Stimulated activated CD8-positive, alpha-beta memory T cell treated with anti-CD3 and anti-CD28 coated beads, Interleukin-4, amount 100 ng/mL, for 1 hour (primary cell): ENCODE results near the gene FAM219B.
"Not testable (repeated sequence)": the region's sequence is repeated elsewhere in the genome, so short reads cannot be mapped to it uniquely, and the experiment has no call there.

Experiments
- DNase-seq, 2 donors: peaks; one replicate each; pipeline ENCODE4 v3.0.0-alpha.2; 2020; ENCODE audit warnings: low read depth in 2 of 2, low spot score in 1 of 2

Gene FAM219B, protein sequence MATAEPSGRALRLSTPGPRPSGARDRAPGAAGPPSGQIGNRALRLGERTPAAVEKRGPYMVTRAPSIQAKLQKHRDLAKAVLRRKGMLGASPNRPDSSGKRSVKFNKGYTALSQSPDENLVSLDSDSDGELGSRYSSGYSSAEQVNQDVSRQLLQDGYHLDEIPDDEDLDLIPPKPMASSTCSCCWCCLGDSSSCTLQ

DNA sequence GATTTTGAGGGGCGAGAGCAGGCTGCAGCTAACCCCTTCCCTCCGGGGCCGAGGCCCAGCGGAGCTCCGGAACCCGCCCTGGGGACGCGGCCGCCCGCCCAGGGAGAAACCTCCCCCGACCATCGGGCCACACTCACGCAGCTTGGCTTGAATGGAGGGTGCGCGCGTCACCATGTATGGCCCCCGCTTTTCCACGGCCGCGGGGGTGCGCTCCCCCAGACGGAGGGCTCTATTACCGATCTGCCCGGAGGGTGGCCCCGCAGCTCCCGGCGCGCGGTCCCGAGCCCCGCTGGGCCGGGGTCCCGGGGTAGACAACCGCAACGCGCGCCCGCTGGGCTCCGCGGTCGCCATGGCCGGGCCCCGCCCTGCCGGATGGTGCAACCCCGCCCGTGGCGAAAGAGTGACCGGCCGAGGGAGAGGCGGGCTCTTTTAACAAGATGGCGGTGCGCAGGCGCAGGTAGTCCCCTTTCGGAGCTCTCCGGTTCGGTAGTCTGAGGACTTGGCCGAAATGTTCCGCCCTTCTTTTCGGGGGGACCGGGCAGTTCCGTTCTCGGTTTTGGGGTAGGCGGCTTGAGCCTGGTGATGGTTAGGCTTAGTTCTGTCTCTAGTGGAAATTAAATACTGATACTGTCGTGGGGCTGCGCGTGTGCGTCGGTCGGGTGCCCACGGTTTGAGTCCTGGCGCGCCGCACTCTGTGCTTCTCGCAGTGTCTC lies at the start of gene FAM219B:
TSS of gene FAM219B (minus strand) at position 402 of the 713 bp plus-strand sequence. CDS start at position 351, 51 bp downstream.
- peak; percentile 61 to 64 for DNase-seq

DNA sequence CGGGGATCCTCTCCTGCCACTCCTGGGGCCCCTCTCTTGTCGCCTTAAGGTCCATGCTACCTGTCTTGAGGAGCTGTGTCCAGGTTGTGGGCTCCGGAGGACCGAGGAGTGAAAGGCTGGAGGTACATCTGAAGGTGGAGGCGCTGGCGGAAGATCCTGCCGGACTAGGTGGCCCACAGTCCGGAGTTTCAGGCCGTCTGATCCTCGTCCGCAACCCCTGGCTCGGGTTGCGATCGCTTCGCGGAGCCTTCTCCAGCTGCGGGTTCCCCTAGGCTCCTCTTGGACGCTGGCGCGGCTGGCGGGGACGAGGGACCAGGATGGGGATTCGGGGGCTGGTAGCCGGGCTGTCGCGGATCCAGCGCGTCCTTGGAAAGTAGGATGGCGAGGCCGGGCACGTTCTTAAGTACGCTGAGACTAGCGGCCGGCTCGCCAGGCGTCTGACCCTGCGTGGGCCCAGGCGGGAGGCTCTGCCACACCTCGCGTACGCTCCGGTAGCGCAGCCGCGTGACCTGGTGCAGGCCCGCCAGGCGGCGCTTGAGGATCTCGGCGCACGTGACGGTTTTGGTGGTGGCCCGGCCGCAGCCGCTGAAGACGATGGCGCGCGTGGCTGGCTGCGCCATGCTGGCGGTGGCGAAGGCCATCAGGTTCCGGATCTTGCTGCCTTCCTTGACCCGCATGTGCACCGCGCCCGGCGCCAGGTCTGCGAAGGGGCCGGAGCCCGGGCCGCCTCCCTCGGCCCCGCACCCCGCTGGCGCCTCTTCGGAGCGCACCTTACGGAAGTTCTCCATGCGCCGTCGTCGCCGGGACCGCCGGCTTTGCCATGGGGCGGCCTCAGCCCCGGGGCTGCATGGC lies 49.4 kb upstream of the FAM219B start:
- peak in 1 of 2 donors; percentile 39 for DNase-seq

DNA sequence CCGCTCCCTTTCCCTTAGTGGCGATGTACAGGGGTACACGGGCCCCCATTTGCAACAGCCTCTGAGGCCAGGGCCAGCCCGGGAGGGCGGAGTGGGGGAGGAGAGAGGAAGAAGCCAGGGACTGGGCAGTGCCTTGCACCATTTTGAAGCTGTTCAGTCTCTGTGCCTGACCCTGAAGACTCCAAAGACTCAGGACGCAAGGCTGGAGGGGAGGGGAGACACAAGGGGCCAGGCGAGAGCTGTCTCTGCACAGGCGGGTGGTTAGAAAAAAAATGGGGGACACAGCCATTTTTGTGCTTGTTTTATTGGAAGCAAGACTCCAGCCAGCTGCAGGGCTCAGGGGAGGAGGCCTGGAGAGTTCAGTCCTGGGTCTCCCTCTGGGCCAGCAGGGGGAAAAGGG lies 48.4 kb upstream of the FAM219B start:
- DNase-seq: no peak

DNA sequence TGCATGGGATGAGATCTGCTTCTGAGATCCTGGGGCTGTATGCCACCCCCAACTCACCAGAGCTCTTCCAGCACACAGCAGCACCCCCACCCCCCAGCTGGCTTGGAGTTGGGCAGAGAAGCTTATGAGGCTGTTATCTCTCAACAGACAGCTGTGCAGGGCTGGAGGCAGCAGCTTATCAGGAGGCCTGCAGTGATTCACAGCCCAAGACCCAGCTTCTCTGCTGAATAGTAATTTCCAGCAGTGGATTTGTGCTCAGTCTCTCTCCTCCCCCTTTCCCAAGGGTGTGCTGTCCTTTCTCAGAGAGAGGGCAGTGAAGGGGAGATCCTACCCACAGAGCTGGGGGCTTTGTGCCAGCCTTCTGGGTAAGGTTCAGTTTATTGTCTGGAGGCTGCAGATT lies 47.9 kb upstream of the FAM219B start:
- DNase-seq: no peak

DNA sequence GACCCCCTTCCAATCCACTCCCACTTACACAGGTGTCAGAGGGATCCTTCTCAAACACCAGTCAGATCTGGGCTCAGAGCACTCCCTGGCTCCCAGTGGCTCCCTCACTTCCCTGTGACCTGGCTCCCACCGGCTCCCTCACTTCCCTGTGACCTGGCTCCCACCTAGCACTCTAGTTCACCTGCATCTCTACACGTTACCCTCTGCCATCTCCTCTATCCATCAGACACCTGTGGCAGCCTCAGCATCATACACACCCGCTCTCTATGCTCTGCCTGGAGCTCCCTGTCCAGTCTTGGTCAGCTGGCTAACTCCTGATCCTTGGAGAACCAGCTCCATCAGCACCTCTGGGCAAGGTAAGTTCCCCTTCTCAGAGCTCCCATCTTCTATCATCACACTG lies 44.4 kb upstream of the FAM219B start:
- no peak for DNase-seq

DNA sequence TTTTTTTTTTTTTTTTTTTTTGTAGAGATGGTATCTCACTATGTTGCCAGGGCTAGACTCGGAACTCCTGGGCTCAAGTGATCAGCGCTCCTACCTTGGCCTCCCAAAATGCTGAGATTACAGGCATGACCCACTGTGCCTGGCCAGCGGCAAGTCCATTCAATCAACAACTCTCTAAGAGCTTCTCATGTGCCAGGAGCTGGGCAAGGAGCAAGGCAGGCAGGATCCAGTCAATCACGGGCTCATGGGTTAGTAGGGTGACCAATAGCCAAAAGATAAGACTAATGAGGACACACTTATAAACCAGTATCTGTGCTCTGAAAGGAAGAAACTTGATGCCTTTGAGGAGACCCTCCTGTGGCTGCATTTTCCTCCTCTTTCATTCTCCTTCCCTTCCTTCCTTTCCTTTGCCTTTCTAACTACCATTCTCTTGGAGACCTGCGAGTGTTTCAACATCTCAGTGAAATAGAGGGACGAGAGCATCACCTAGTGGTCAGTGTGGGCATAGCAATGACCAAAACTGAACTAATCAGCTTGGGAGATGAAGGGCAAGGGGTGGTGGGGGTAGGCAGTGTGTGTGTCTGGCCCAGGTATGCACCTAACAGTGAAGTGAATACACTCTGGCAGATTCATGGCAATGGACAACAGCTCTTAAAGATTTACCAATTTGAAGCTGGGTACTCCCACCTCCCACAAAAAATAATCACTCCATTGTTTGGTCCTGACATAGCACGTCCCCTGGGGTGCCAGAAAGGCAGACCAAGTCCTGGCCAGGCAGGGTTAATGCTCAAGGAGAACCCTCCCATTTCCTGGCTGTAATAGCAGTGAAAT lies 43.6 kb upstream of the FAM219B start:
- peak; percentile 63 to 67 for DNase-seq

DNA sequence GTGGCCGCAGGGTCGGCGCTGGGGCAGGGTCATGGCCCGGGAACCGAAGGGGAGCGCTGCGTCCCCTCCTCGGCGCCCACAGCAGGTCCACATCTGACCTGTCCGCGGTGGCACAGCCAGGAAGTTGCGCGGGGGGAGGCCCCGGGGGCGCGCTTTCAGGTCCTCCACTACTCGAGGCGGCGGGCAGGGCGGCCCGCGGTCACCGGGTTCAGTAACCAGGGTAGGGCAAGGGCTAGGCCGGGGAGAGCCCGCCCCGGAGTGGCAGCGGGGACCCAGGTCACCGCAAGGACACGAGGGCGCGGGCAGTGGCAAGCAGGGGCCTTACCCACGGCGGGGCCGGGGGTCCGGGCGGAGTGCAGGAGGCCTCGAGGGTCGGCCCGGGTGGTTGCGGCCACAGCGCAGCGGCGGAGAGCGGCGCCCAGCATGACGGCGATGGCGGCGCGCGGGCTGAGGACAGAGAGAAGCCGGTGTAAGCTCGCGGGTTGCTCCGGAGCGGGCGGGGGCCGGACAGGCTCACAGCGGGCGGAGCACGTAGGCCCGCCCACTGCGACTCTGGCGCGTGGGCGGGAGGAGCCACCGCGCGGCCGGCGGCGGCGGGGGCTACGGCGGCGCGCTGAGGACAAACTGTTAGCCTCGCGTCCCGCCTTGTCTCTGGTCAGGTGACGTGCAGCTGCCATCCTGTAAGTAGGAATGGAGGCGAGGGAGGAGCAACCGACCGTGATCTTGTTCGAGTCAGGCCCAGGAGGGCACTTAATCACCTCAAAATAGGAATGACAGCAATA lies 31.1 kb upstream of the FAM219B start, which contains the start of gene COX5A:
TSS of gene COX5A (minus strand) at position 484 of the 782 bp plus-strand sequence. CDS start at position 425, 59 bp downstream.
- DNase-seq: peak; percentile 73 to 79

DNA sequence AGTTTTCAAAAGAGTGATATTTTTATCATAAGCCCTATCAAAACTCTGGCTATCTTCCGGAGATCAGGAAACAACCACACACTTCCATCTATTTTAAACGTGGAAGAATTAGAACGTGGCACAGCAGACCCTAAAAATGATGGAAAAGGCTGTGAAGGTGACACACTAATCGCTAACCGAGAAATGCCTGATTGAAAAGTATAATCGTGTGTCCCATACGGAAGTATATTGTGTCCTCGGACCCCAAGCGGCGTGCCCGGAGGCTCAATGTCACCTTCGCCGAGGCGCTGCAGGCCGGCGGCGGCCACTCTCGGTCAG lies 30.6 kb upstream of the FAM219B start:
- DNase-seq: no peak

DNA sequence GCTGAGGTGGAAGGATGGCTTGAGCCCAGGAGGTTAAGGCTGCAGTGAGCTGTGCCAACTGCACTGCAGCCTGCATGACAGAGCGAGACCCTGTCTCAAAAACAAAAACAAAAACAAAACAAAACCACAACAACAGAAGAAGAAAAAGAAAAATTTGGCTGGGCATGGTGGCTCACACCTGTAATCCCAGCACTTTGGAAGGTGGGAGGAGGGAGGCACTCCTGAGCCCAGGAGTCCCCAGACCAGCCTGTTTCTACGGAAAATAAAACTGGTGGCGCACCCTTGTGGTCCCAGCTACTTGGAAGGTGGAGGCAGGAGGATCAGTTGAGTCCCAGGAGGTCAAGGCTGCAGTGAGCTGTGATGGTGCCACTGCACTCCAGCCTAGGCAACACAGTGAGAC lies 28.5 kb upstream of the FAM219B start:
- not testable (repeated sequence) for DNase-seq

DNA sequence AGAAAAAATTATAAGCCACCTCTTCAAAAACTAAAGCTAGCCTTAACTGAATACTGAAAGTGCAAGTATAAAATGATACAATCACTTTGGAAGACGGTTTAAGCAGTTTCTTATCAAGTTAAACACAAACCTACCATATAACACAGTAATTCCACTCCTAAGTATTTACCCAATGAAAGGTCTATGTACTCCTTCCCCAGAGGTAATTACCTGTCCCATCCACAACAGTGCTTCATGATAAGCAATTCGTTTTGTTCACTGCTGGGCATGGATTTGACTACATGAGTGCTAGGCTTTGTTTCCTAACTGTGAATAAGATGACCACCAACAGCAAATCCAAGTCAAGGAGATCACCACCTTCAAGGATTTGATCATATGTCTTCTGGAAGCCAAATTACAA lies 26.9 kb upstream of the FAM219B start:
- no peak for DNase-seq

DNA sequence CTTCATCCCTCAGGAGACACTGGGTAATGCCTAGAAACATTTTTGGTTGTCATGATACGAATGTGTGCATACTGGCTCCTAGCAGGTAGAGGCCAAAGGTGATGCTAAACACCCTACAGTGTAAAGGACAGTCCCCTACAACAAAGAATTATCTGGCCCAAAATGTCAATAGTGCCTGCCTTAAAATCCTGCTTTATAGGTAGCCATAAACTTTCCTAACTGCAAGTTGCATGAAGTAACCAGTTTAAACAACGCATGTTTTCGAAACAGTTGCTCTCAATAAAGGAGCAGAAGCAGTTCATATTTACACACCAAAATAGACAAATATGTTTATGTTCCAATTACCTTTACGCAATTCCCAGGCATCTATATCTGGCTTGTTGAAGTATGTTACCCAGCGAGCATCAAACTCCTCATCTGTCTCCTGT lies 22.1 kb upstream of the FAM219B start:
- no peak for DNase-seq

DNA sequence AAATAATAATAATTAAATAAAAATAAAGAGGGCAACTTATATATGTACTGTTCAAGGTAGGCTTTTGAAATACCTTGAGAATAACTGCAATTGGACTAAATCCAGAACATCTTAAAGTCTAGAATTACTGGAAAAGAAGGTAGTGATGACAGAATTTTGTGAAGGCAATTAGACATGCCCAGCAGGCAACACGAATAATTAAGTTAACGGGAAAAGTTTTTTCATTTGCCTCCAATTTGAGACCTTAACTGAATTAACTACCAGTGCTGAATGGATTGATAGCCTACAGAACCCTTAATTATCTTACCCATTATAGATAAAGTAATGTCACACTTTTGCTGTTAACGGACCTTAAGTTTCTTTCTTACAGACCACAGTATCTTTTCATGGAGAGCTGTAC lies 17.9 kb upstream of the FAM219B start:
- DNase-seq: no peak

DNA sequence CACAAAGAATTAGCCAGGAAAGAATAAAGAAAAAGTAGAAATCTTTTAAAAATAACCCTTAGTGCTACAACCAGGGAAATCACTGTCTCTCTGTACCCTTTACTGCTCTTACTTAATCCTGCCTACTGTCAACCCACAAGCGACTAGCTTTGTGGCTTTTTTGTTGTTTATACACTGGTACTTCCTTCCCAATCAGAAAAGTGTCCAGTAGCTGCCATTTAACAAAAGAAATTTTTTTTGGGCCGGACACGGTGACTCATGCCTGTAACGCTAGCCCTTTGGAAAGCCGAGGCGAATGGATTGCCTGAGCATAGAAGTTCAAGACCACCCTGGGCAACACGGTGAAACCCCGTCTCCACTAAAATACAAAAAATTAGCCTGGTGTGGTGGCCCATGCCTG lies 13.8 kb upstream of the FAM219B start:
- no peak for DNase-seq

DNA sequence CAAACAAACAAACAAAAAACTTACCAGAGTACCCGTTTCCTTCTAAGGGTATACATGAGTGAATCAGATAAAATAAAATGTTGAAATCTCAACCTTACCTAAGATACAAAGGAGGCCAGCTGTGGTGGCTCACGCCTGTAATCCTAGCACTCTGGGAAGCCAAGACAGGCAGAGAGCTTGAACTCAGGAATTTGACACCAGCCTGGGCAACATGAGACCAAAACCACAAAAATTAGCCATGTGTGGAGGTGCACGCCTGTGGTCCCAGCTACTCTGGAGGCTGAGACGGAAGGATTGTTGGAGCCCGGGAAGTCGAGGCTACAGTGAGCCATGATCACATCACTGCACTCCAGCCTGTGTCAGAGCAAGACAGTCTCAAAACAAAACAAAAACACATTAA lies 11.0 kb upstream of the FAM219B start:
- DNase-seq: no peak

DNA sequence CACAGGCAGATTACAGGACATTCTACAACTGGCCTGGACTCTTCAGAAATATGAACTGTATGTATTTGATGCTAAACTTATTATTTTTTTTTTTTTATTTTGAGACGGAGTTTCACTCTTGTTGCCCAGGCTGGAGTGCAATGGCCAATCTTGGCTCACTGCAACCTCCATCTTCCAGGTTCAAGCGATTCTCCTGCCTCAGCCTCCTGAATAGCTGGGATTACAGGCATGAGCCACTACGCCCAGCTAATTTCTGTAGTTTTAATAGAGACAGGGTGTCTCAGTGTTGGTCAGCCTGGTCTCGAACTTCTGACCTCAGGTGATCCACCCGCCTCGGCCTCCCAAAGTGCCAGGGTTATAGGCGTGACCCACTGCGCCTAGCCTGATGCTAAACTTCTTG lies 7.1 kb upstream of the FAM219B start:
- not testable (repeated sequence) for DNase-seq

DNA sequence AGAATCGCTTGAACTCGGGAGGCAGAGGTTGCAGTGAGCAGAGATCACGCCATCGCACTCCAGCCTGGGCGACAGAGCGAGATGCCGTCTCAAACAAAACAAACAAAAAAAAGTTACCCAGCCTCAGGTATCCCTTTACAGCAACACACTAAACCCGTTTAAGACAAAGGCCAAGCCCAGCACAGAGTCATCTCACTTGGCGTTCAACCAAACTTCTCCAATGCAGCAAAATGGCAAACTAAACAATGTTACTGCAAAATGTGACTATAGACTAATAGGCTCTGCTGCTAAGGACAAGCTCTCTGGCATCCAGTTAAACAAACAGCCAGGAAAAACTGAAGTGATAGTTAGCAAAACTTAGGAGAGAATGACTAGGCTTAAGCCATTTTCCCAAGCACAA lies 6.4 kb upstream of the FAM219B start:
- DNase-seq: no peak

DNA sequence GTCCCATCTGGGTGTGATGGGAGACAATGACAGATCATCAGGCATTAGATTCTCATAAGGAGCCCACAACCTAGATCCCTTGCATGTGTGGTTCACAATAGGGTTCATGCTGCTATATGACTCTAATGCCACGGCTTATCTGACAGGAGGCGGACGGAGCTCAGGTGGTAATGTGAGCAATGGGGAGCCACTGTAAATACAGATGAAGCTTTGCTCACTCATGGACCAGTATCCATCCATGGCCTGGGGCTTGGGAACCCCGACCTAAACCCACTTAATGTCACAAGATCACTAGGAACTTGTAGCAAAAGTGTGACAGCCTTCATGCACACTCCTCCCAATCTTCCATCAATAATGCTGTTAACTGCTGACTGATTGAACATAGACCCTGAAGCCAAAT lies 2.0 kb upstream of the FAM219B start:
- DNase-seq: no peak

DNA sequence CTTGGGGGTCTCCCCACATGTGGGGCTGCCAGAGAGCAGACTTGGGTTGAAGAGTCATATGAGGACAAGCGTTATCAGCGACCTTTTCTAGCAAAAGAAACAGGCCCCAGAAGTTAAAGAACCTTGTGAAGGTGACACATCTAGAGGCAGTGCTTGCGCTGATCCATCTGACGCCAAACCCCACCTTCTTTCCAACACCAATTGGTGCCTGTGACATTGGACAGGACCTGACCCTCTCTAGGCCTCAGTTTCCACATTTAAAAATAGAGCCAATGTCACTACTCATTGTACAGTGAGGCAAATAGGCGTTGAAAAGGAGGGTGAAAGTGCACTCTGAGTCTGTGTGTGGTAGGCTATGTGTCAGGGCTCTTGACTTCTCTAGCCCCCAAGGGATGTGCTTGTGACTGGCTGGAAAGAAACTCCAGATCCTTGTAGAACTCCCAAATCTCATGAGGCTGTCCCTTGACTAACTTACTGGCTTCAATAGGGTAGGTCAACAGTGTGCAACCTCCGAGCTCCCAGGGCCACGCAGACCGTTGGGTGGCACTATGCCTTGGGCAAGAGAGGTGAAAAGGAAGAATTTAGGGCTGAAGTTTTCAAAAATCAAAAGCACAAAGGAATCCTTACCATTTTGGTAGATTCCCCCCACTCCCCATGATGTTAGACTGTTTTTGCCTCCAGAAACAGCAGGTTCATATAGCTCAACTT lies 666 bp upstream of the FAM219B start:
- DNase-seq: no peak

DNA sequence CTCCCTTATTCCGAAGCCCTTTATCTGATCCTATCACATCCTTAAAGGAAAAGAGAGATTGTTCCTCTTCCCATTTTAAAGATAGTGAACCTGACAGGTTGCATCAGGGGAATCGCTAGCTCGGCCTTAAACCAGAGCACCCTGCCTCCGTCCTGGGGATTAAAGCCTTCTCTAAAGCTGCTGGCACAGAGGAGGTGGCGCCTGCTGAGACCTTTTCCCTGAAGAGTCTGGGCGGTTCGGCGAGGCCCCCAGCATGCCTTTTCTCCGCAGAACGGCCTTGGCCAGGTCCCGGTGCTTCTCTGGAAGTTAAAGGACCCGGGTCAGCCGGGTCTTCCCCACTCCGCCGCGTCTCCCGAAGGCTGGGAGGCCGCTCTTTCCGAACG lies 593 bp downstream of the FAM219B start:
- no peak for DNase-seq
